SK-N-SH (cell line): ENCODE data around the gene FKBP11. TPM values are rescaled to one million over a fixed set of nuclear protein-coding genes. Genes with fewer than 3 reads are reported as not detected.

Source experiments
- CTCF ChIA-PET: fragments of 300-600, 350-600 bp; formaldehyde crosslinking; extraction: SDS; loops from one replicate; lab custom pipeline; 2021; lab: Yijun Ruan, JAX
- POLR2A ChIA-PET: fragments of 350-600 bp; sonication (Branson Sonifier 250); formaldehyde crosslinking; extraction: SDS; loops from one replicate; lab custom pipeline; 2020; ENCODE audit warnings: antibody characterized with exemption, inconsistent platforms; lab: Yijun Ruan, JAX
- DNase-seq: peaks from one replicate; pipeline ENCODE4 v3.0.0; 2012
- H2AFZ ChIP-seq: fragments of 200-600 bp; sonication (generic); 2 replicates; pipeline ENCODE4 v1.8.1; 2016; ENCODE audit warnings: antibody characterized with exemption, mild to moderate bottlenecking, low read depth
- H3F3A ChIP-seq: fragments of 200-600 bp; sonication (generic); replicated peaks from 2 replicates; pipeline ENCODE3; 2016; ENCODE audit warnings: antibody characterized with exemption, mild to moderate bottlenecking; ENCODE audit not compliant: insufficient read depth
- H3K27ac ChIP-seq, 2 experiments: fragments of 200-500 bp in 1 of 2; fragments of 200-600 bp in 1 of 2; sonication (Bioruptor generic) in 1 of 2; sonication (generic), shearing (Covaris generic) in 1 of 2; 2 replicates each; pipeline versions ENCODE4 v1.5.1 to v1.6.1; 2014 to 2016; ENCODE audit warnings: low read depth in 2 of 2, inconsistent platforms in 1 of 2, low read length in 1 of 2, mild to moderate bottlenecking in 1 of 2, mixed read lengths in 1 of 2
- H3K27me3 ChIP-seq: fragments of 200-600 bp; sonication (generic), shearing (Covaris generic); 2 replicates; pipeline ENCODE4 v1.6.1; 2016; ENCODE audit warnings: mixed run types; ENCODE audit not compliant: insufficient read depth
- H3K36me3 ChIP-seq, 2 experiments: fragments of 200-500 bp in 1 of 2; fragments of 200-600 bp in 1 of 2; sonication (Bioruptor generic) in 1 of 2; sonication (generic) in 1 of 2; replicated peaks in 1 of 2; 2 replicates each; pipeline versions ENCODE3 to v1.5.1; 2014 to 2016; ENCODE audit warnings: low read length in 1 of 2, mild to moderate bottlenecking in 1 of 2; ENCODE audit not compliant: insufficient read depth in 2 of 2, control insufficient read depth in 1 of 2
- H3K4me1 ChIP-seq, 2 experiments: fragments of 200-500 bp in 1 of 2; fragments of 200-600 bp in 1 of 2; sonication (Bioruptor generic) in 1 of 2; sonication (generic), shearing (Covaris generic) in 1 of 2; 2 replicates each; pipeline versions ENCODE4 v1.5.1 to v1.6.1; 2014 to 2016; ENCODE audit warnings: low read depth in 1 of 2, low read length in 1 of 2, mixed run types in 1 of 2; ENCODE audit not compliant: insufficient read depth in 2 of 2, control insufficient read depth in 1 of 2
- H3K4me2 ChIP-seq: fragments of 200-600 bp; sonication (generic), shearing (Covaris generic); 2 replicates; pipeline ENCODE4 v1.6.1; 2017; ENCODE audit warnings: mixed run types
- H3K4me3 ChIP-seq, 2 experiments: fragments of 200-500 bp in 1 of 2; fragments of 200-600 bp in 1 of 2; sonication (Bioruptor generic) in 1 of 2; sonication (generic), shearing (Covaris generic) in 1 of 2; 2 replicates each; pipeline versions ENCODE4 v1.5.1 to v1.8.1; 2014 to 2016; ENCODE audit warnings: low read depth in 2 of 2, inconsistent platforms in 1 of 2, low read length in 1 of 2, mild to moderate bottlenecking in 1 of 2, mixed read lengths in 1 of 2, moderate library complexity in 1 of 2
- H3K79me2 ChIP-seq: fragments of 200-600 bp; sonication (generic); 2 replicates; pipeline ENCODE4 v1.8.1; 2017; ENCODE audit warnings: mild to moderate bottlenecking; ENCODE audit not compliant: insufficient read depth
- H3K9ac ChIP-seq: fragments of 200-600 bp; sonication (generic); 2 replicates; pipeline ENCODE4 v1.6.1; 2017; ENCODE audit warnings: mixed run types
- H3K9me2 ChIP-seq: fragments of 200-600 bp; sonication (generic); 2 replicates; pipeline ENCODE4 v1.6.1; 2017; ENCODE audit warnings: mixed run types
- H3K9me3 ChIP-seq: fragments of 200-600 bp; sonication (generic); 2 replicates; pipeline ENCODE4 v1.6.1; 2017; ENCODE audit warnings: mixed run types, mild to moderate bottlenecking, moderate library complexity
- H4K20me1 ChIP-seq: fragments of 200-600 bp; sonication (generic); 2 replicates; pipeline ENCODE4 v1.6.1; 2017; ENCODE audit warnings: mild to moderate bottlenecking, mixed run types; ENCODE audit not compliant: insufficient read depth
- ELF1 ChIP-seq: IDR thresholded peaks from 2 replicates; pipeline ENCODE4 v1.4.0; 2012
- EP300 ChIP-seq, 2 experiments: IDR thresholded peaks; 2 replicates each; pipeline versions ENCODE4 v1.4.0 to v1.6.1; 2012; ENCODE audit warnings: borderline replicate concordance in 1 of 2, low read depth in 1 of 2, low read length in 1 of 2
- FOSL2 ChIP-seq: IDR thresholded peaks from 2 replicates; pipeline ENCODE4 v1.4.0; 2012; ENCODE audit warnings: low read depth, mild to moderate bottlenecking, moderate library complexity, borderline replicate concordance
- FOXM1 ChIP-seq: IDR thresholded peaks from 2 replicates; pipeline ENCODE4 v1.4.0; 2012; ENCODE audit warnings: low read depth, mild to moderate bottlenecking
- NRF1 ChIP-seq: IDR thresholded peaks from 2 replicates; pipeline ENCODE4 v1.6.1; 2012; ENCODE audit warnings: low read depth, mild to moderate bottlenecking, low read length
- PBX3 ChIP-seq: IDR thresholded peaks from 2 replicates; pipeline ENCODE4; 2012
- RAD21 ChIP-seq: IDR thresholded peaks from 2 replicates; pipeline ENCODE4 v1.6.1; 2012; ENCODE audit warnings: mild to moderate bottlenecking, low read length
- REST ChIP-seq: IDR thresholded peaks from 2 replicates; pipeline ENCODE4 v1.6.1; 2012; ENCODE audit warnings: mild to moderate bottlenecking, low read depth, low read length, moderate library complexity
- TCF12 ChIP-seq: IDR thresholded peaks from 2 replicates; pipeline ENCODE4 v1.4.0; 2012
- YY1 ChIP-seq: IDR thresholded peaks from 2 replicates; pipeline ENCODE4 v1.4.0; 2012; ENCODE audit warnings: low read depth, mild to moderate bottlenecking
- ZBTB33 ChIP-seq: IDR thresholded peaks from 2 replicates; pipeline ENCODE4 v1.4.0; 2012; ENCODE audit warnings: low read depth, borderline replicate concordance
- WGBS: methylation state at CpG from one replicate; pipeline ENCODE4 v1.1.6; 2017; ENCODE audit warnings: low lambda C conversion rate; 5-methylcytosine and 5-hydroxymethylcytosine counted together
- polyA plus RNA-seq, 3 experiments: library from polyadenylated mRNA; depleted of rRNA; stranded (reverse); fragments of >200 nt; gene quantifications; 2 replicates each; pipeline ENCODE4 v1.2.3, GENCODE V29; 2012

The FKBP11 gene
- polyA plus RNA-seq, 1 of the 3 experiments (the other 2 are of a cell fraction): 28.5 TPM

GRCh38 chr12:48973531-48973930, 48.2 kb upstream of the FKBP11 start:
- Histone ChIP-seq H3K4me2 (peak overlapping the region; percentile 24; the same call in 1 of the 2 replicates), H3K9ac (no peak overlapping the region), H3K27ac (no peak overlapping the region), H3F3A (peaks cover 10% of the 10 kb centered on the region), H3K4me1 (peaks cover 0 to 16% of the 10 kb centered on the region in 2 experiments; a peak in 1 of 4 replicates), H3K36me3 (no peaks in the 10 kb centered on the region), H4K20me1 (no peaks in the 10 kb centered on the region), H3K79me2 (no peaks in the 10 kb centered on the region), H3K27me3 (peaks cover 53% of the 10 kb centered on the region), H3K9me3 (no peaks in the 10 kb centered on the region), H3K4me3 (no peak overlapping the region), H2AFZ (no peak overlapping the region), H3K9me2 (no peaks in the 10 kb centered on the region)
- 13% methylated on average over 4 of the region's 12 CpGs for WGBS
- ChIA-PET CTCF (interaction anchor here (0.9 to 32.2 kb wide), 5 partner anchors 16 to 121 kb away, joined by 3 to 935 read pairs (median 9); partner anchors contain the start of genes ARF3, DDN and WNT1), POLR2A (interaction anchor here (0.6 kb wide), 1 partner anchor 69 kb away, joined by 3 read pairs; a partner anchor contains a TSS)
- DNase-seq: peak; percentile 40
- no peak for TF ChIP-seq FOXM1
- no peak for TF ChIP-seq ELF1
- TF ChIP-seq ZBTB33: no peak
- no peak for TF ChIP-seq RAD21
- no peak for TF ChIP-seq TCF12
- no peak for TF ChIP-seq PBX3
- no peak for TF ChIP-seq EP300 (IDR thresholded peaks at IDR 0.05; ENCODE audit: borderline replicate concordance in 1 of 2, low read depth in 1 of 2, low read length in 1 of 2)
- TF ChIP-seq REST: no peak
- no peak for TF ChIP-seq YY1
- TF ChIP-seq NRF1: no peak
- no peak for TF ChIP-seq FOSL2
